Panc1 (cell line): ENCODE data around the gene TUBA4A. TPM values are rescaled to one million over a fixed set of nuclear protein-coding genes. Genes with fewer than 3 reads are reported as not detected.

Experiments used
- ATAC-seq: fragments of 200-7000 bp; cut with Tn5 transposase; 2 replicates; pipeline ENCODE4 v1.9.1; 2020; ENCODE audit warnings: mild to moderate bottlenecking, moderate library complexity
- BruUV-seq: library from RNA; stranded (reverse); fragments of 400-500 nt; replicated peaks from 2 replicates; lab custom pipeline; 2021; lab: Mats Ljungman, UMichigan
- CTCF ChIA-PET: fragments of 300-600 bp; sonication (Branson Sonifier 250); formaldehyde crosslinking; loops from one replicate; lab custom pipeline; 2022; ENCODE audit warnings: antibody characterized with exemption; lab: Charles Lee
- POLR2A ChIA-PET: fragments of 300-600 bp; sonication (Branson Sonifier 250); formaldehyde crosslinking; loops from one replicate; lab custom pipeline; 2022; ENCODE audit warnings: antibody characterized with exemption; lab: Charles Lee
- DNase-seq: peaks from one replicate; pipeline ENCODE4 v3.0.0-alpha.2; 2010; ENCODE audit warnings: low read depth, low spot score
- H3K27ac ChIP-seq: 2 replicates; pipeline ENCODE4 v1.5.1; 2011; ENCODE audit warnings: mild to moderate bottlenecking, low read length, inconsistent platforms
- H3K27me3 ChIP-seq: fragments of 200-500 bp; sonication (Bioruptor generic); 2 replicates; pipeline ENCODE4 v1.6.0; 2014; ENCODE audit warnings: low read length, inconsistent platforms; ENCODE audit not compliant: control insufficient read depth, insufficient read depth
- H3K36me3 ChIP-seq: fragments of 200-500 bp; sonication (Bioruptor generic); 2 replicates; pipeline ENCODE4 v1.5.1; 2014; ENCODE audit warnings: inconsistent platforms, mild to moderate bottlenecking, low read length, moderate library complexity; ENCODE audit not compliant: control insufficient read depth, insufficient read depth
- H3K4me1 ChIP-seq: 2 replicates; pipeline ENCODE4 v1.5.1; 2011; ENCODE audit warnings: inconsistent platforms, mild to moderate bottlenecking, low read length, moderate library complexity; ENCODE audit not compliant: control insufficient read depth, insufficient read depth
- H3K4me3 ChIP-seq, 2 experiments: 2 replicates each; pipeline ENCODE4 v1.5.1; 2011 to 2012; ENCODE audit warnings: low read depth in 2 of 2, low read length in 2 of 2, mild to moderate bottlenecking in 2 of 2, inconsistent platforms in 1 of 2, moderate library complexity in 1 of 2
- H3K9me3 ChIP-seq: fragments of 200-500 bp; sonication (Bioruptor generic); 2 replicates; pipeline ENCODE4 v1.5.1; 2014; ENCODE audit warnings: low read depth, mild to moderate bottlenecking, inconsistent platforms, low read length, moderate library complexity; ENCODE audit not compliant: control insufficient read depth, insufficient read depth
- CTCF ChIP-seq: fragments of 450-650 bp; IDR thresholded peaks from 2 replicates; pipeline ENCODE4 v1.5.1; 2017; ENCODE audit warnings: mild to moderate bottlenecking
- POLR2AphosphoS5 ChIP-seq: IDR thresholded peaks from 2 replicates; pipeline ENCODE4 v1.6.1; 2012; ENCODE audit warnings: mild to moderate bottlenecking, low read depth, low read length, moderate library complexity
- REST ChIP-seq, 2 experiments: IDR thresholded peaks; 2 replicates each; pipeline ENCODE4 v1.6.1; 2011 to 2012; ENCODE audit warnings: low read depth in 2 of 2, control low read depth in 1 of 2, low read length in 1 of 2, mild to moderate bottlenecking in 1 of 2, moderate library complexity in 1 of 2; ENCODE audit not compliant: insufficient read depth in 1 of 2
- SIN3A ChIP-seq: IDR thresholded peaks from 2 replicates; pipeline ENCODE4 v1.6.1; 2012; ENCODE audit warnings: low read depth, mild to moderate bottlenecking, low read length, moderate library complexity, borderline replicate concordance; ENCODE audit not compliant: insufficient read depth
- TCF7L2 ChIP-seq: IDR thresholded peaks from 2 replicates; pipeline ENCODE4 v1.6.1; 2011; ENCODE audit warnings: mild to moderate bottlenecking, low read depth, low read length, inconsistent platforms
- in situ Hi-C: cut with HindIII; loops from 2 replicates; pipeline ENCODE4 v1.10.0; 2016; ENCODE audit warnings: low sequenced_read_pairs, low pct_unique_long_range_greater_than_20kb
- intact Hi-C: fragments of 100-400 bp; cut with micrococcal nuclease; formaldehyde crosslinking; loops from one replicate; pipeline ENCODE4 v1.10.0; 2022; ENCODE audit not compliant: unreplicated experiment
- total RNA-seq: library from RNA; stranded (reverse); gene quantifications from one replicate; pipeline ENCODE4 v1.2.1, GENCODE V29; 2021; ENCODE audit not compliant: unreplicated experiment

Gene TUBA4A
- total RNA-seq, 1 experiment from 2014 or later = 12.9 TPM

DNA sequence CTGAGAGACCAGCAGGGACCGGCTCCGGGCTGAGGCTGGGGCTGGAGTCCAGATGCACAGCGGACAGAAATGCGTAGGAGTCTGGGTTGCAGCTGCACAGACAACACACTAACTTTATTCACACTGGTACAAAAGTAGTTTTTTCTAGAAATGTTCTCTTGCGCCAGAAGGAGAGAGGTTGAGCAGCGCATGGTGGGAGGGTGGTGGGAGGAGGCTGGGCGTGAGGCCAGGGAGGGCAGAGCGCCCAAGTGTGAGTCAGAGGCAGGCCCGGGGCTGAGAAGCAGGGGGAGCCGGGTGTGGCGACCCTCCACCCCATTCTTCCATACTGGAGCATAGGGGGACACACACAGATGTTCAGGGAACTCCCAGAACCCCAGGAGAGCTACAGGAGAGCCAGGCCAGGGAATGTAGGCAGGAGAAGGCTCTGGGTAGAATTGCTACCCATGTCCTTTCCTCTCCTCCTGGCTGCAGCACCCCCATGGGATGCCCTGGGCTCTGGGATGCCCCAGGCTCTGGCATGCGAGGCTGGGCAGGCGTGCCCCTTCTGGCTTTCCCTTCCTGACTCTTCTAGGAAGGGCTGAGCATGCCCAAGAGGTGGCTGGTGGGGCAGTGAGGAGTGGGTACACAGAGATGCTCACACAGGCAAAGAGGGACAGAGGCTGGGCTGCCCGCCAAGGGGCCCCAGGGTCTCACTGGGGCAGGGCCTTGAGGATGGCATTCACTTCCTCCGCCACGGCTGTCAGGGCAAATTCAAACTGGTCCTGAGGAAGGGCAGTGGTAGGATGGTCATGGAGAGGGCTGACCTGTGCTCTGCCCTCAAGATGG, 36.0 kb upstream of the TUBA4A start:
- intact Hi-C loops = no loop called here
- POLR2A ChIA-PET = no interaction called here

DNA sequence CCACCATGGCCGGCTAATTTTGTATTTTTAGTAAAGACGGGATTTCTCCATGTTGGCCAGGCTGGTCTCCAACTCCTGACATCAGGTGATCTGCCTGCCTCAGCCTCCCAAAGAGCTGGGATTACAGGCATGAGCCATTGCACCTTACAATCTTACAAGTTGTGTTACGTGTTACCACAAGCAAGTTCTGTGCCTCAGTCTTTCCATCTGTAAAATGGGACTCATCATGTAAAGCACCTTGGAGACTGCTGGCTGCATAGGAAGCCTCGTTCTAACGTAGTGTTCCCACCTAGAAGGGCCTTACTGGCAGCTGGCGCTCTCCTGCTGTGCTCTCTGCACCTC, 35.4 kb upstream of the TUBA4A start:
- Histone ChIP-seq H3K27ac (no peak overlapping the region), H3K9me3 (no peaks in the 10 kb centered on the region), H3K36me3 (no peaks in the 10 kb centered on the region), H3K4me1 (peaks cover 4% of the 10 kb centered on the region; the same call in 1 of the 2 replicates), H3K27me3 (no peaks in the 10 kb centered on the region), H3K4me3 (no peak overlapping the region)
- TF ChIP-seq POLR2AphosphoS5 (no peak), REST (IDR thresholded peaks at IDR 0.05; ENCODE audit: insufficient read depth in 1 of 2, low read depth in 2 of 2, low read length in 1 of 2) (no peak), TCF7L2 (no peak), CTCF (no peak), SIN3A (no peak)
- ATAC-seq (no peak), DNase-seq (no peak)
- ChIA-PET CTCF (no interaction called here), POLR2A (no interaction called here)
- intact Hi-C loops = no loop called here
- in situ Hi-C loops = no loop called here
- no TSS peak for BruUV-seq

More for the DNA sequence above, 36.0 kb upstream of the TUBA4A start:
- TF ChIP-seq CTCF (no peak), TCF7L2 (no peak), REST (IDR thresholded peaks at IDR 0.05; ENCODE audit: insufficient read depth in 1 of 2, low read depth in 2 of 2, low read length in 1 of 2) (no peak), SIN3A (no peak), POLR2AphosphoS5 (no peak)
- BruUV-seq = no TSS peak
- H3K4me1 ChIP-seq = peaks cover 4% of the 10 kb centered on the region; the same call in 1 of the 2 replicates
- no peak overlapping the region for H3K4me3 ChIP-seq
- no peak overlapping the region for H3K27ac ChIP-seq
- no peaks in the 10 kb centered on the region for H3K9me3 ChIP-seq
- in situ Hi-C loops = no loop called here
- no peak for ATAC-seq
- no peaks in the 10 kb centered on the region for H3K27me3 ChIP-seq
- CTCF ChIA-PET = no interaction called here
- H3K36me3 ChIP-seq = no peaks in the 10 kb centered on the region
- DNase-seq = no peak
